Gastrocnemius medialis (tissue), 4 donors: ENCODE measurements around the gene TMEM59L. TPM values are rescaled to one million over a fixed set of nuclear protein-coding genes. Genes with fewer than 3 reads are reported as not detected.

Experiments
- ATAC-seq, 2 donors: fragments of 150-250 bp; one replicate each; pipeline ENCODE4 v1.9.1; 2016
- DNase-seq, 2 donors: peaks; one replicate each; pipeline ENCODE4 v3.0.0-alpha.2; 2019
- H3K27ac ChIP-seq, 4 donors: fragments of 200-600 bp; sonication (generic); 1 replicate in 1 of 4; 2 replicates in 3 of 4; pipeline ENCODE4 v1.5.1; 2016 to 2018; ENCODE audit warnings: mild to moderate bottlenecking in 2 of 4, moderate library complexity in 1 of 4
- H3K27me3 ChIP-seq, 3 donors: fragments of 200-600 bp; sonication (generic) in 2 of 3; 1 replicate in 1 of 3; 2 replicates in 2 of 3; pipeline versions ENCODE4 v1.5.1 to v1.6.0; 2016 to 2019; ENCODE audit warnings: mild to moderate bottlenecking in 1 of 3, moderate library complexity in 1 of 3
- H3K36me3 ChIP-seq, 2 donors: fragments of 200-600 bp; sonication (generic) in 1 of 2; one replicate each; pipeline ENCODE4 v1.5.1; 2017 to 2018
- H3K4me1 ChIP-seq, 2 donors: fragments of 200-600 bp; sonication (generic) in 1 of 2; one replicate each; pipeline ENCODE4 v1.5.1; 2016 to 2017; ENCODE audit warnings: mild to moderate bottlenecking in 2 of 2
- H3K4me3 ChIP-seq, 4 donors: fragments of 200-600 bp; sonication (generic) in 3 of 4; 1 replicate in 1 of 4; 2 replicates in 3 of 4; pipeline ENCODE4 v1.5.1; 2016 to 2019; ENCODE audit warnings: mild to moderate bottlenecking in 2 of 4
- H3K9me3 ChIP-seq, 3 donors: fragments of 200-600 bp; sonication (generic) in 2 of 3; 1 replicate in 1 of 3; 2 replicates in 2 of 3; pipeline ENCODE4 v1.5.1; 2016 to 2019
- POLR2A ChIP-seq, 2 donors: fragments of 450-650 bp; IDR thresholded peaks; one replicate each; pipeline ENCODE4 v1.6.1; 2017; ENCODE audit warnings: antibody characterized with exemption in 2 of 2, mild to moderate bottlenecking in 2 of 2, moderate library complexity in 2 of 2
- in situ Hi-C, 4 donors: fragments of 200-750 bp; cut with MboI; loops; one replicate each; pipeline versions ENCODE4 v1.15.0 to v1.8.0; 2017; ENCODE audit warnings: low sequenced_read_pairs in 4 of 4
- intact Hi-C: fragments of 100-400 bp; cut with DNase I; formaldehyde crosslinking; loops from one replicate; pipeline ENCODE4 v1.15.1; 2023; ENCODE audit warnings: low total_unique reads
- total RNA-seq, 4 donors: library from RNA; depleted of rRNA; stranded (reverse); fragments of >200 nt; gene quantifications; one replicate each; pipeline versions ENCODE4 v1.1.0 to v1.2.3, GENCODE V29; 2016
- TF ChIP-seq, protein P1 (sequence below), 5 experiments: fragments of 450-650 bp in 3 of 5; fragments of 200-600 bp in 2 of 5; sonication (generic) in 2 of 5; IDR thresholded peaks in 4 of 5; conservative IDR thresholded peaks in 1 of 5; 1 replicate in 4 of 5; 2 replicates in 1 of 5; pipeline ENCODE4 v1.5.1; 2016 to 2019; ENCODE audit warnings: antibody characterized with exemption in 5 of 5, mild to moderate bottlenecking in 3 of 5, moderate library complexity in 3 of 5

Gene TMEM59L
- total RNA-seq: 1 to 10 TPM in 1 of 4 donors, under 1 TPM in 2, not detected in 1; 0.20 to 2.1 (median 0.36) TPM

DNA sequence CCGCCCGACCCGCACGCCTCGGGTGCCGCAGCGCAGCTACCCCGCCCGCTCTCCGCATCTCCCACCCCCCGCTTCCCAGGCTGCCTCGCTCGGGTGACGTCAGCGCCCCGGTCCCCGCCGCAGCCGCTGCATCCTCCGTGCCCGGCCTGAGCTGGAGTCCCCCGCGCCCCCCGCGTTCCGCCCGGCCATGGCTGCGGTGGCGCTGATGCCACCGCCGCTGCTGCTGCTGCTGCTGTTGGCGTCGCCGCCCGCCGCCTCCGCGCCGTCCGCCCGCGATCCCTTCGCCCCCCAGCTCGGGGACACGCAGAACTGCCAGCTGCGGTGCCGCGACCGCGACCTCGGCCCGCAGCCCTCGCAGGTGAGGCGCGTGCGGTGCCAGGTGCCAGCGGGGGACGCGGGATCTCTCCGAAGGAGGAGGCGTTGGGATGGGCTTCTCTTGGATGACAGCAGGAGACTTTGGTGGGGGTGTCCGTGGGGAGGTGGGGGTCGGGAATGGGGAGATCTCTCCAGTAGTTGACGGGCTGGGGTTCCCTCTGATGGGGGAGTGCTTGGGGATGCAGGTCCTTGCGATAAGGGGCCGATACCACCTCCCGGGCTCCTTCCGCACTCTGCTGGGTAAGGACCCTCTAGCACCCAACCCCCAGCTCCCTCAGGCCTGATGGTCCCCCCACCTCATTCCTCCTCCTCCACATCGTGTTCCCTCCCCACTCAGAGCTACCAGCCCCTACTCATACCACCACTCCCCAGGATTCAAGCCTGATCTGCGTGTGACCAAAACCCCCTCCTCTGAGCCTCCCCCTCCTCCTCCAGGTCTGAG, at the start of gene TMEM59L:
Gene TMEM59L, plus strand, starts transcription at position 99 of the 817 bp plus-strand sequence. Its CDS starts 89 bp downstream, at position 188.
- DNase-seq (no peak), ATAC-seq (no peak)
- Histone ChIP-seq H3K4me1 (peaks cover 0 to 17% of the 10 kb centered on the region in 2 donors), H3K36me3 (no peaks in the 10 kb centered on the region), H3K27ac (no peak within 1 kb of the TSS), H3K9me3 (no peaks in the 10 kb centered on the region), H3K4me3 (peak within 1 kb of the TSS; percentile 31 to 50 (median 36)), H3K27me3 (peaks cover 67 to 72% (median 67%) of the 10 kb centered on the region in 3 donors)
- in situ Hi-C loops (no loop called here), intact Hi-C loops (no loop called here)
- no peak for TF ChIP-seq POLR2A (IDR thresholded peaks at IDR 0.05)
- TF ChIP-seq, protein P1, sequence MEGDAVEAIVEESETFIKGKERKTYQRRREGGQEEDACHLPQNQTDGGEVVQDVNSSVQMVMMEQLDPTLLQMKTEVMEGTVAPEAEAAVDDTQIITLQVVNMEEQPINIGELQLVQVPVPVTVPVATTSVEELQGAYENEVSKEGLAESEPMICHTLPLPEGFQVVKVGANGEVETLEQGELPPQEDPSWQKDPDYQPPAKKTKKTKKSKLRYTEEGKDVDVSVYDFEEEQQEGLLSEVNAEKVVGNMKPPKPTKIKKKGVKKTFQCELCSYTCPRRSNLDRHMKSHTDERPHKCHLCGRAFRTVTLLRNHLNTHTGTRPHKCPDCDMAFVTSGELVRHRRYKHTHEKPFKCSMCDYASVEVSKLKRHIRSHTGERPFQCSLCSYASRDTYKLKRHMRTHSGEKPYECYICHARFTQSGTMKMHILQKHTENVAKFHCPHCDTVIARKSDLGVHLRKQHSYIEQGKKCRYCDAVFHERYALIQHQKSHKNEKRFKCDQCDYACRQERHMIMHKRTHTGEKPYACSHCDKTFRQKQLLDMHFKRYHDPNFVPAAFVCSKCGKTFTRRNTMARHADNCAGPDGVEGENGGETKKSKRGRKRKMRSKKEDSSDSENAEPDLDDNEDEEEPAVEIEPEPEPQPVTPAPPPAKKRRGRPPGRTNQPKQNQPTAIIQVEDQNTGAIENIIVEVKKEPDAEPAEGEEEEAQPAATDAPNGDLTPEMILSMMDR (IDR thresholded peaks at IDR 0.05 in 4 of 5, conservative IDR thresholded peaks at IDR 0.05 in 1 of 5): no peak

DNA sequence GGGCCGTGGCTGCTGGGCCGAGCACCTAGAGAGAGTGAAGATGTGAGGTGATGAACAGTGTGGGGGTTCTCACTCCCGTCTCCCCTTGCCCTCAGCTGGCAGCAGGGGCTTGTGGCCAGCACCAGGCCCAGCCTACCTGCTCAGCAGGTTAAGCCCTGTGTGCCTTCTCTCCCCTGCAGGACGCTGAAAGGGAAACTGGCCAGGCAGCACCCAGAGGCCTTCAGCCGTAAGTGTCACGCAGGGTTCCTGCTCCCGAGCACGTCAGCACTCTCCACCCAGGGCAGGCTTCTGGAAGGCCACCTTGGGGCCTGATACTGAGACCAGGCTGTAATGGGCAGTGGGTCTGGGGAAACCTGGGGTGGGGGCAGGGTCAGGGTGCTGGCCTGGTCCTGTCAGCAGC, 45.7 kb upstream of the TMEM59L start:
- Histone ChIP-seq H3K27me3 (no peaks in the 10 kb centered on the region), H3K36me3 (peaks cover 0 to 58% of the 10 kb centered on the region in 2 donors), H3K27ac (no peak overlapping the region), H3K4me1 (no peaks in the 10 kb centered on the region), H3K9me3 (no peaks in the 10 kb centered on the region), H3K4me3 (no peak overlapping the region)
- DNase-seq (no peak), ATAC-seq (no peak)
- intact Hi-C loops (no loop called here), in situ Hi-C loops (loop anchor here in 1 of 4 donors (25.0 kb wide), 1 partner anchor 105 kb away; no protein-coding TSS in a partner anchor)
- TF ChIP-seq POLR2A (IDR thresholded peaks at IDR 0.05): no peak
- TF ChIP-seq, protein P1 (IDR thresholded peaks at IDR 0.05 in 4 of 5, conservative IDR thresholded peaks at IDR 0.05 in 1 of 5): no peak

DNA sequence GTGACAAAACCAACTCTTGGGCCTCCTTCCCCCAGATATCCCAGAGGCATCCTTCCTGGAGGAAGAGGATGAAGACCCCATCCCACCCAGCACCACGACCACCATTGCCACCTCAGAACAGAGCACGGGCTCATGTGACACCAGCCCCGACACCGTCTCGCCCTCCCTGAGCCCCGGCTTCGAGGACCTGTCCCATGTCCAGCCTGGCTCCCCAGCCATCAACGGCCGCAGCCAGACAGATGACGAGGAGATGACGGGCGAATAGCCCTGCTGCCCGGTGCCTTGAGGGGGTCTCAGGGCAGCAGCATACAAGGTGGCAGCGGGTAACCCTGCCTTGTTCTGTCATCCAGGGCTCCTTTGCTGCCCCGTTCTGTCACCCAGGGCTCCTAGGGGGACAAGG, 44.3 kb upstream of the TMEM59L start:
- no peak for TF ChIP-seq POLR2A (IDR thresholded peaks at IDR 0.05)
- TF ChIP-seq, protein P1 (IDR thresholded peaks at IDR 0.05 in 4 of 5, conservative IDR thresholded peaks at IDR 0.05 in 1 of 5): no peak
- H3K9me3 ChIP-seq: no peaks in the 10 kb centered on the region
- H3K27me3 ChIP-seq: no peaks in the 10 kb centered on the region
- H3K4me1 ChIP-seq: peaks cover 10 to 13% of the 10 kb centered on the region in 2 donors
- DNase-seq (no peak), ATAC-seq (no peak)
- H3K27ac ChIP-seq: no peak overlapping the region
- in situ Hi-C loops (loop anchor here in 1 of 4 donors (25.0 kb wide), 1 partner anchor 106 kb away; no protein-coding TSS in a partner anchor), intact Hi-C loops (no loop called here)
- peaks cover 0 to 55% of the 10 kb centered on the region in 2 donors for H3K36me3 ChIP-seq
- no peak overlapping the region for H3K4me3 ChIP-seq

DNA sequence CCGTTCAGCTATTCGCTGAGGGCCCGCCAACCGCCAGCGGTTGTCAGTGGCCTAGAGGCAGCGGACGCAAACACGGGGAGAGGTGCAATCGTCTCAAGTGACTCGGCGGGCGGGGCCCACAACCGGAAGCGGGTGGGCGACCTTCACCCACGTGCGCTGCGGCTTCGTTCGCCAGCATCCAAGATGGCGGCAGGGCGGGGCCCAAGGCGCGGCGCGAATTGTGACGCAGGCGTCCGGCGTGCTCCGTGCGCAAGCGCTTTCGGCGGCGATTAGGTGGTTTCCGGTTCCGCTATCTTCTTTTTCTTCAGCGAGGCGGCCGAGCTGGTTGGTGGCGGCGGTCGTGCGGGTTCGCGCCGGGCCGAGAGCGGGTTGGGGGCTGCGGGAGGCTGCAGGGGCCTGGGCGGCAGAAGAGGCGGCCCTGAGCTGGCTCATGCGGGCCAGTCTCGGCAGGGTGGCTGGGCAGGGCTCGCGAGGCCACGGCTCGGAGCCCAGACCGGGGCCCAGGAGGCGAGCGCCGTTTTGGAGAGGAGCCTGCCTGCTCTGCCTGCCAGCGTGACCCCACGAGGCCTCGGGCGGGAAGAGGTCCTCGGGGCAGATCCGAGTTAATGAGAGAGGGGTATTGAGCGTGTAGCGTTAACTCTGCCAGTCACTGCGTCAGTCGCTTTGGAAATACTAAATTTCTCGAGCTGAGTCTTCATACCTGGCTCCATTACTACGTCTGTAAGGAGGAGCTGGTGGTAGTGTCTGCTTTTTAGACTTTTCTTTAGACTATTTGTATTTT, 40.9 kb upstream of the TMEM59L start, which contains the start of gene UBA52:
Gene UBA52, plus strand, starts transcription at position 294 of the 781 bp plus-strand sequence. CDS start 1,444 bp downstream, outside the sequence.
- H3K4me3 ChIP-seq: peak within 1 kb of the TSS; percentile 78 to 90 (median 82)
- ATAC-seq (peak; percentile 94 to 95), DNase-seq (peak; percentile 97 to 98)
- no peaks in the 10 kb centered on the region for H3K9me3 ChIP-seq
- no peaks in the 10 kb centered on the region for H3K27me3 ChIP-seq
- H3K27ac ChIP-seq: peak within 1 kb of the TSS; percentile 88 to 98 (median 94)
- in situ Hi-C loops: loop anchor here (10.0 to 25.0 kb wide), 3 partner anchors 107 to 117 kb away; no protein-coding TSS in a partner anchor
- H3K4me1 ChIP-seq: peaks cover 10 to 16% of the 10 kb centered on the region in 2 donors
- peak; percentile 95 to 98 for TF ChIP-seq POLR2A (IDR thresholded peaks at IDR 0.05)
- TF ChIP-seq, protein P1 (IDR thresholded peaks at IDR 0.05 in 4 of 5, conservative IDR thresholded peaks at IDR 0.05 in 1 of 5): peak in 1 of 5 experiments; percentile 6
- H3K36me3 ChIP-seq: peaks cover 2 to 56% of the 10 kb centered on the region in 2 donors
- intact Hi-C loops: loop anchor here (1.0 to 5.0 kb wide), 4 partner anchors 14 to 369 kb away; partner anchors contain the start of genes ELL, HOMER3 and KXD1
